CD4-positive, alpha-beta T cell treated with Interleukin-17A for 1 hour (primary cell): Measurements from ENCODE around the gene VPS26C.

ENCODE experiments used
- DNase-seq: peaks from one replicate; pipeline ENCODE4 v3.0.0-alpha.2; 2020

The VPS26C gene

GRCh38 chr21:37200641-37201480, 66.3 kb downstream of the VPS26C start:
- DNase-seq: no peak

GRCh38 chr21:37199057-37199924, 67.8 kb downstream of the VPS26C start:
- no peak for DNase-seq

- DNase-seq: no peak
Measured at GRCh38 chr21:37197746-37198145, 69.4 kb downstream of the VPS26C start.

DNA sequence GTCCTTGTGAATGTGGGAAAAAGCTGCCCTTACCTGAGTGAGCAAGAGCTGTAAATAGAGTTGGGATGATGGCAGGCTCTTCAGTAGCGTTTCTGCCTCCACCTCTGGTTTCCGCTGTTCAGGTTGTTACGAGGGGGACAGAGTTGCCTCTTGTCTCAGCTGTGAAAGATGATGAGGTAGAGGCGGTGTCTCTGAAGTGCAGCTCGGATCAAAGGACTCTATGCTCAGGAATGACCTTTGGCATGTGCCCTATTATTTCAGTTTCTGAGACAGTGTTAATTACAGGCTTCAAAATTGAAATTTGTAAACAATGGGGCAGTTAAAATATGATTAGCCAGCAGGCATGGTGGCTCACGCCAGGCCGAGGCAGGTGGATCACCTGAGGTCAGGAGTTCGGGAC, 70.3 kb downstream of the VPS26C start:
- no peak for DNase-seq

GRCh38 chr21:37195610-37196009, 71.5 kb downstream of the VPS26C start:
- no peak for DNase-seq

DNA sequence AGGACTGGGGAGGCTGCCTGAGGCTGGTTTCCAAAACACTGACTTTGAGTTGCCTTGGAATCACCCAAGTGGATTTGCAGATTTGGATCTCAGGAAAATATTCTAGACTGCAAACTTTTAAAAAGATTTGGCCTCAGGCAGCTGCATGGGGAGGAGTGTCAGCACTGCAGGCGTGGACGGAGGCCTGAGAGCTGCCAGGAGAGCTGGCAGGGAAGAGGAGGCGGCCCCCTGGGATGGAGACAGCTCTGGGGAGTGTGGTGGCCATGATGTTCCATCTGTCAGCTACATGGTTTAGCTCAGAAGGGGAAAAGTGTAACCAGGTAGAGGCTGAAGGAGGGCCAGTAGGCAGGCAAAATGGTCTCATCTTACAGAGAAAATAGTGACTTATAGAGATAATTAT, 72.1 kb downstream of the VPS26C start:
- no peak for DNase-seq

- DNase-seq: no peak
Measured at GRCh38 chr21:37193676-37194075, 73.5 kb downstream of the VPS26C start.

- no peak for DNase-seq
Measured at GRCh38 chr21:37193006-37193405, 74.1 kb downstream of the VPS26C start.

DNA sequence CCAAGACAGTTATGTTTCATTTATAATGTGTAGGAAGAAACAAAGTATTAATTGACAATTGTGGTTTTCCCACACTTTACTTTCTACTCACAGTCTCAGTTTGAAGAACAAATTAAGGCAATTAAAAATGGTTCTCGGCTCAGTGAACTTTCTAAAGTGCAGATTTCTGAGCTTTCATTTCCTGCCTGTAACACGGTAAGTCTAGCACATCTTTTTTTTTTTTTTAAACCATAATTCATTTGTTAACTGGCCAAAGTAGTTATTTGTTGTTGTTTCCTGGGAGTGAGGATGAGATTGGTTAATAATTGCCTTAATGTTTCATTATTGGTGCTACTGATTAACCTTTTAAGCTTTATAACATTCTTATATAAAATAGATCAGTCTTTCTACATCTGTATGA, 75.1 kb downstream of the VPS26C start:
- no peak for DNase-seq

- DNase-seq: no peak
Measured at GRCh38 chr21:37188825-37189224, 78.3 kb downstream of the VPS26C start.

DNA sequence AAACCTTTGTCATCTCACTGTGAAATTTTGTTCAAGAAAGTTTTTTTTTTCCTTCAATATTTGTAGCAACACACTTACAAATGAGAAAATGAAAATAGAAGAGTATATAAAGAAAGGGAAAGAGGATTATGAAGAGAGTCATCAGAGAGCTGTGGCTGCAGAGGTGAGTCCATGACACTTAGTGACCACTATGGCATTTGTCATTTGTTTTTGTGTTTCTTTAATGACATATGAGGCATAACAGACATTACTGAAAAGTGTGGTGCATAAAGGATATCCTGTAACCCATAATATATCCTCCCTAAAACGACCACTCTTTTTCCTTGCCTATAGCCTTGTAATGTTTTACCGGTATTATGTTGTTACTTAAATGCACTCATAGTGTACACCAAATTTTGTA, 80.2 kb downstream of the VPS26C start:
- DNase-seq: no peak

DNA sequence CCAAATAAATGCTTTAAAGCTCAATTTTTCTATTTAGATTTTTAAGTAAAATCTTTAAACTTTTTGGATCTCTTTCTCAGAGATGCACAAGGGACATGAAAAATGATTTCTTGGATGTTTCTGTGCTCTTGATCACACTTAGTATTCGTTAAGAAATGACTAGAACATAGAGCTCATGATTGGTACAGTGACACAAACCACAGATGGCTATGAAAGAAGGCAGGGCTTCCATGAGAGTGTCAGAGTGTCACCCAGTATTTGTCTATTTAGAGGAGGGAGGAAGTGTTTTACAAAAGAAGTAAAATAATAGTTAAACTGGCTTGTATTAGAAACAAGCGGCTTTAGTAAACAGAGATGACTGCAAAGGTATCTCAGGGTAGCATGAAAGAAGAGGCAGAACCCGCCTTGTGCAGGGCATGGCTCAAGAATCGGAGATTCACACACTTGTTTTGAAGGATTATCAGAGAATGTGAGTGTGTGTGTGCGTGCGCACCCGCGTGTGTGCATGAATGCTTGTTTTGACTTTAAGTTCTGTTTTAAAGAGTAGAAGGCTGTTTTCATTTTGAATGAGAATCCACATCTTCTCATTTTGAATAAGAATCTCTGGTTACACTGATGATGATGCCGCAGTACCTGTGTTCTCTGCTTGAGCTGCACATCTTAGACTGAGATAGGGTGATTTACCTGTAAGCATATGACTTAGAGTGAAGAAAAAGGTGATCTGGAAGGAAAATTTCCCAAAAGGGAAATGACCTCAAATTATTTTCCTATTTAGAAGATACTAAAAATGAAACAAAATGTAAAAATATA, 82.1 kb downstream of the VPS26C start:
- DNase-seq: no peak

DNA sequence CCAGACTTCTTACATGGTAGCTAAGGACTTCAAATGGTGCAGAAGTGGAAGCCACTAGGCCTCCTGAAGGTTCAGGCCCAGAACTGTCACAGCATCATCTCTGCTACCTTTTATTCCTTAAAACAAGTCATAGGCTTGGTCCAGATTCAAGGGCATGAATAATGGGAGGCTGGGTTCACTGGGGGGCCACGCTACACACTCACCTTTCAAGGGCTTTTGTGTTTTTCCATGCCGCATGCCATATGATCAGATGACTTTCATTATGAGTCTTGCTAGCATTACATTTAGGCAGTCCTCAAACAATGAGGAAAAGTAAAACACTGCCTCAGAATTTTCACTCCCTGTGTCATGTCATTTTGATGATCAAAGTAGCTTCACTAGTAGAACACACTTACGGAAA, 83.4 kb downstream of the VPS26C start:
- no peak for DNase-seq

- DNase-seq: no peak
Measured at GRCh38 chr21:37182222-37182621, 84.9 kb downstream of the VPS26C start.

DNA sequence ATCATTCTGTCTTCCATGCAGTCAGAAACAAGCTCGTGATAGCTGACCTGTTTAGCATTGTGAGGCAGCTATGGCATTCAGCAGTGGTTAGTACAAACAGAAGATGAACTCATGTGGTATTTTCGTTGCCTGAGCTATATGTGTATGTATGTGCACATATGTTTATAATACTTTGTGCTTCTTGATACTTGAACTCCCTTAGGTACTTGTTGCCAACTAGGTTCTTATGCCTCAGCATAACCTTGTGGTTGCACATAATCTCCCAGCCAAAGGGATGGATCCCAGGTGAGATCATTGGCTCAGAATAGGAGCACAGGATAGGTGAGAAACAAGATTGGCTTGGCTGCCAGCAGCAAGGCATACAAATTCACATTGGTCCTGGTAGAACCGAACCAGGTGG, 86.1 kb downstream of the VPS26C start:
- no peak for DNase-seq

DNA sequence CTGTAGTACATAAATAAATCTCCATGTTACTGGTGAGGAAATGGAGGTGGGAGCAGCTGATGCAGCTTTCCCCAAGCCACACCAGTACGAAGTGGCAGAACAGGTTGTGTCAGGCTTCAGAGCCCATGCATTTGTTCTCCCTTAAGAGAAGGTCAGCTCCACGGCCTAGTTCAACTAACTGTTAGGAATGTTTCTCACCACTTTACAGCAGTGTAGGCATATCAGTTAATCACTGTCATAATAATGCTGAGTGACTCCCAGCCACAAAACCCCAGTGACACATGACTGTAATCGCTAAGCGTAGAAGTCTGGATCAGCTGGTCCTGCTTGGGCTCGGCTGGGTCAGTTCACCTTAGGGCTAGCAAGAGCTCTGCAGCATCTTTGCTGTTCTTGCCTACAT, 90.4 kb downstream of the VPS26C start:
- DNase-seq: no peak
